Mesothelial cell of epicardium (in vitro differentiated cells): ENCODE data around the gene EFNB1. TPM values are rescaled to one million over a fixed set of nuclear protein-coding genes. Genes with fewer than 3 reads are reported as not detected.

ENCODE experiments used
- DNase-seq, 2 experiments: peaks; one replicate each; pipeline ENCODE4 v3.0.0; 2021; ENCODE audit warnings: low spot score in 2 of 2; ENCODE audit not compliant: unreplicated experiment in 2 of 2
- H3K27ac Mint-ChIP-seq: 2 replicates; pipeline ENCODE4 v1.8.0; 2021; ENCODE audit warnings: mixed read lengths
- H3K27me3 Mint-ChIP-seq: 2 replicates; pipeline ENCODE4 v1.8.0; 2021; ENCODE audit warnings: low read depth, mixed read lengths
- H3K36me3 Mint-ChIP-seq: 2 replicates; pipeline ENCODE4 v1.8.0; 2021; ENCODE audit warnings: mixed read lengths
- H3K4me1 Mint-ChIP-seq: 2 replicates; pipeline ENCODE4 v1.8.0; 2021; ENCODE audit warnings: mixed read lengths
- H3K4me3 Mint-ChIP-seq: 2 replicates; pipeline ENCODE4 v1.8.0; 2021; ENCODE audit warnings: mild to moderate bottlenecking, moderate library complexity, mixed read lengths
- H3K9me3 Mint-ChIP-seq: 2 replicates; pipeline ENCODE4 v1.8.0; 2021; ENCODE audit warnings: mixed read lengths
- total RNA-seq: library from RNA; stranded (reverse); gene quantifications from 3 replicates; pipeline ENCODE4 v1.2.1, GENCODE V29; 2021
- TF ChIP-seq, protein P1 (sequence below): fragments of 200-600 bp; sonication (generic); IDR thresholded peaks from one replicate; pipeline ENCODE4 v1.5.0; 2021; ENCODE audit warnings: antibody characterized with exemption; ENCODE audit not compliant: unreplicated experiment

EFNB1 gene
- total RNA-seq, 1 donor from 2014 or later, result 71.6 TPM

DNA sequence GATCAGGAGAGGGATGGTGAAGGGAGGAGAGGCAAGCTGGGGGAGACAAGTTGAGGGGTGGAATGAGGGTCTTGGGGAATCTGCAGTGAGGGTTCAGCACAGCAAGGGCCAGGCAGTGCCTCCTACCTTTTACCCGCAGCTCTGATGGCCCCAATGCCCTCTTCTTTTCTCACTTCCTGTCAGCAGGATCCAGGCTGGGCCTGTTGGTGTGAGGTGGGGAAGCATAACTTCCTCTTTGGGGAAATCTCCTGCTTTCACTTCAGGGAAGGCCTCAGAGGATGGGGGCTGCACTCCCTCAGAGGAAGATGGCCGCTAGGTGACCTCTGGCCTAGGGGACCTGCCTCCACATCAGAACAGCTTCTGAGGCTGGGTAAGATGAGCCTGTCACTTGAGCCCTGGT, 36.5 kb downstream of the EFNB1 start:
- DNase-seq, result no peak
- Mint-ChIP-seq H3K27me3 (no peaks in the 10 kb centered on the region), H3K9me3 (peaks cover 3% of the 10 kb centered on the region), H3K36me3 (no peaks in the 10 kb centered on the region), H3K27ac (no peak overlapping the region), H3K4me1 (peaks cover 28% of the 10 kb centered on the region), H3K4me3 (no peak overlapping the region)
- TF ChIP-seq, protein P1, sequence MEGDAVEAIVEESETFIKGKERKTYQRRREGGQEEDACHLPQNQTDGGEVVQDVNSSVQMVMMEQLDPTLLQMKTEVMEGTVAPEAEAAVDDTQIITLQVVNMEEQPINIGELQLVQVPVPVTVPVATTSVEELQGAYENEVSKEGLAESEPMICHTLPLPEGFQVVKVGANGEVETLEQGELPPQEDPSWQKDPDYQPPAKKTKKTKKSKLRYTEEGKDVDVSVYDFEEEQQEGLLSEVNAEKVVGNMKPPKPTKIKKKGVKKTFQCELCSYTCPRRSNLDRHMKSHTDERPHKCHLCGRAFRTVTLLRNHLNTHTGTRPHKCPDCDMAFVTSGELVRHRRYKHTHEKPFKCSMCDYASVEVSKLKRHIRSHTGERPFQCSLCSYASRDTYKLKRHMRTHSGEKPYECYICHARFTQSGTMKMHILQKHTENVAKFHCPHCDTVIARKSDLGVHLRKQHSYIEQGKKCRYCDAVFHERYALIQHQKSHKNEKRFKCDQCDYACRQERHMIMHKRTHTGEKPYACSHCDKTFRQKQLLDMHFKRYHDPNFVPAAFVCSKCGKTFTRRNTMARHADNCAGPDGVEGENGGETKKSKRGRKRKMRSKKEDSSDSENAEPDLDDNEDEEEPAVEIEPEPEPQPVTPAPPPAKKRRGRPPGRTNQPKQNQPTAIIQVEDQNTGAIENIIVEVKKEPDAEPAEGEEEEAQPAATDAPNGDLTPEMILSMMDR, result no peak

DNA sequence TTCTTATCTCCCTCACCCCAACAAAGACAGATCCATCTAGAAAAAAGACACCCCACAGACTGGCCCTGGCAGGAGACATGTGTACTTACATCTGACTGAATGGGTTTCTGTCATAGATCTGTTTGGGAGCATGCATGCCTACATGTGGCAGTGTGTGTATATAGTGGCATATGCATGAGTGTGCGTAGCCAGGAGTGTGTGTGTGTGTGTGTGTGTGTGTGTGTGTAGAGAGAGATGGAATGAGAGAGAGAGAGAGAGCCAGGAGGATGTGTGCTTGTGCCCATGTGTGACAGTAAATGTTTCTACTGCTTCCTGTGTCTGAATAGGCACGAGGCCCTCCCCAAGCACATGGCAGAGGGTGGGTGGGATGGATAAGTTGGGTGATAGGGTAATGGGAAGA, 37.1 kb downstream of the EFNB1 start:
- DNase-seq, result no peak
- H3K4me3 Mint-ChIP-seq, result no peak overlapping the region
- no peaks in the 10 kb centered on the region for H3K27me3 Mint-ChIP-seq
- peaks cover 28% of the 10 kb centered on the region for H3K4me1 Mint-ChIP-seq
- TF ChIP-seq, protein P1, result no peak
- H3K27ac Mint-ChIP-seq, result no peak overlapping the region
- no peaks in the 10 kb centered on the region for H3K36me3 Mint-ChIP-seq
- H3K9me3 Mint-ChIP-seq, result peaks cover 7% of the 10 kb centered on the region

DNA sequence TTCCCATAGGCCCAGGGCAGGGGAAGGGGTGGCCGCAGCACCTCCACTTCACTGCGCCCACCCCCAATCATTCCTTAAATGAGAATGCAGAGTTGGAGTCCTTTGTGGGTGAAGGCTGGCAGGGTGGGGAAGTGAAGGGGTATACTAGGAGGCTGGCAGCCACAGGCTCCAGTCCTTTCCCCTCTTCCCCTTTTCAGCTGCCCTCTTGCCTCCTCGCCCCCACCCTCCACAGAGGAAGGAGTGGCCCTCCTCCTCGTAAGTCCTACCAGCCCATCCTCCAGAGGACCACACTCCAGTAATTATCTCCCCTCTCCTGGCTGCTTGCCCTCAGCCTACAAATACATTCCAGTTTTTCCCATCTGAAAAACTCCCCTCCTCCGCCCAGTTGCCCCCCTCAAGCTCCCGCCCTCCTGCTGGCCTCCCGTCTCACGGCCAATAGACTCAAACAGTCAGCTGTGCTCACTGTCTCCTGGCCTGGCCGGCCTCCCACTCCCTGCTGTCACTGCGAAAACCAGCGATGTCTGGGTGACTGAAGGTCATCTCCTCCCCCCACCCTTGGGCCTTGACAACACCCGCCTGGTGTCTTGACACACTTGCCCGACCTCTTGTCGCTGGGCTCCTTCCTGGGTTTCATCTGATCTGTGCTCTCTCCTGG, 38.8 kb downstream of the EFNB1 start:
- Mint-ChIP-seq H3K36me3 (no peaks in the 10 kb centered on the region), H3K27ac (peak overlapping the region; percentile 84), H3K4me3 (peak overlapping the region; percentile 12), H3K9me3 (peaks cover 10% of the 10 kb centered on the region), H3K27me3 (no peaks in the 10 kb centered on the region), H3K4me1 (peaks cover 38% of the 10 kb centered on the region)
- peak in 1 of 2 experiments; percentile 41 for DNase-seq
- TF ChIP-seq, protein P1, result no peak

DNA sequence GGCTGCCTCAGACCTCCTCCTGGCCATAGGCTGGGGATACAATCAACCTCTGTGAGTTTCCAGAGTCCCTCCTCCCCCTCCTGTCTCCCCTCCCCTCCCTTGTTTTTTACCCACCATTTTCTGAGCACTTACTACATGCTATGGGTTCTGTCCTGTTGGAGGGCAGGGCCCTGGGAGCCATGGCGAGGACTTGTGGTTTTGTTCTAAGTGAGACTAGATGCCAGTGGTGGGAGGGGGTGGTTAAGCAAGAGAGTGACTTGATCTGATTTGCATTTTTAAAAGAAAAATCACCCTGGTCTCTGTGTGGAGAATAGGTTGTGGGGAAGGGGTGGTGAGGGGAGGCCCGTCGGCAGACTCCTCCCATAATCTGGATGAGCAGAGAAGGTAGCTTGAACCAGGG, 39.5 kb downstream of the EFNB1 start:
- DNase-seq, result no peak
- Mint-ChIP-seq H3K9me3 (peaks cover 13% of the 10 kb centered on the region), H3K4me1 (peaks cover 38% of the 10 kb centered on the region), H3K4me3 (no peak overlapping the region), H3K27ac (peak overlapping the region; percentile 84), H3K36me3 (no peaks in the 10 kb centered on the region), H3K27me3 (no peaks in the 10 kb centered on the region)
- TF ChIP-seq, protein P1, result no peak

DNA sequence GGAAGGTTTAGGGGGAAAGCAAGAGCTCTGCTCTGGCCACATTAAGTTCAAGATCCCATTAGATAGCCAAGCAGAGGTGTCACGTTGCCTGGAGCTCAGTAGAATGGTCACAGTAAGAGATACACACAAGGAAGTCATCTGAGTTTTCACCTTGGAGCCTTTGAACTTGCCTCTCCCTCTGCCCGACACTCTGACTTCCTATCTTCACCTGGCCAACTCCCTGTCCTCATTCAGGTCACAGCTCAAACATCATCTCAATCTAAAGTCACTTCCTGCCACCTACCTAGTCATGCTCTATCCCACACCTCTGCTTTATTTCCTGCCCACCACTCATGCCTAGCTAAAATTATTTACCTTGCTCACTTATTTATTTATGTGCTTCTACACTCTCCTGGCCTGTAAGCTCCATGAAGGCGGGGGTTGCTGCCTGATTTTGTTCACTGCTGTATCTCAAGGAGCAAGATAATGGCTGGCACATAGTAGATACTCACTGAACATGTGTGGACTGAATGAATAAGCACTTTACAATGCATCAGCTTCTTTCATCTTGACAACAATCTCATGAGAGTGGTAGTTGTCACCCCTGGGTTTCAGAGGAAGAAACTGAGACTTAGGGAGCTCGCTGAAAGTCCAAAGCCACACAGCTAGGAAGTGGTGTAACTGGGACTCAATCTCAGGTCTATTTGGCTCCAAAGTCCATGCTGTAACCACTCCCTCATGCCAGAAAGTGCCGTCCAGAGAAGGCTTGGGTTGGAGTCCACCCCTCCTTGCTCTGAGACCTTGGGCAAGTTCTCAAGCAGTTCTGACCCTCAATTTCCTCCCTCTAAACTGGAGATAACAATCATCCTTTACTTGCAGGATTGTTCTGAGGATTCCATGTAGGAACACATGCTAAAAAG, 40.3 kb downstream of the EFNB1 start:
- Mint-ChIP-seq H3K27me3 (no peaks in the 10 kb centered on the region), H3K9me3 (peaks cover 13% of the 10 kb centered on the region), H3K36me3 (no peaks in the 10 kb centered on the region), H3K27ac (no peak overlapping the region), H3K4me1 (peaks cover 38% of the 10 kb centered on the region), H3K4me3 (no peak overlapping the region)
- no peak for DNase-seq
- TF ChIP-seq, protein P1, result no peak
